HCEC 1CT (cell line): ENCODE data around the gene PSMC3IP.

Experiments
- DNase-seq: peaks from one replicate; pipeline ENCODE4 v3.0.0-alpha.2; 2017

Gene PSMC3IP

GRCh38 chr17:42584880-42585279 is 7.4 kb upstream of the PSMC3IP start:
- DNase-seq: no peak

GRCh38 chr17:42581744-42582270 is 4.3 kb upstream of the PSMC3IP start:
- no peak for DNase-seq

GRCh38 chr17:42579794-42580551 is 2.4 kb upstream of the PSMC3IP start:
- DNase-seq: no peak

GRCh38 chr17:42578282-42578869 is 847 bp upstream of the PSMC3IP start:
- DNase-seq: peak; percentile 57

GRCh38 chr17:42577140-42577531 is 393 bp downstream of the PSMC3IP start:
- DNase-seq: no peak

GRCh38 chr17:42574463-42574862 is 3.1 kb downstream of the PSMC3IP start:
- no peak for DNase-seq

- no peak for DNase-seq
Observed at GRCh38 chr17:42573095-42573494, 4.4 kb downstream of the PSMC3IP start.

GRCh38 chr17:42571435-42572225 is 5.9 kb downstream of the PSMC3IP start:
- no peak for DNase-seq

- no peak for DNase-seq
Observed at GRCh38 chr17:42568341-42569111, 9.0 kb downstream of the PSMC3IP start.

GRCh38 chr17:42566883-42567573 is 10.5 kb downstream of the PSMC3IP start, which contains the start of gene MLX:
Gene MLX, plus strand, starts transcription at chr17:42567100. Its CDS starts 25 bp downstream, at chr17:42567125.
- peak; percentile 86 for DNase-seq

- DNase-seq: no peak
Observed at GRCh38 chr17:42566215-42566882, 11.2 kb downstream of the PSMC3IP start.

GRCh38 chr17:42565523-42566214 is 11.9 kb downstream of the PSMC3IP start:
- DNase-seq: no peak

GRCh38 chr17:42564815-42565522 is 12.6 kb downstream of the PSMC3IP start:
- DNase-seq: no peak

GRCh38 chr17:42563950-42564349 is 13.6 kb downstream of the PSMC3IP start:
- DNase-seq: no peak

- DNase-seq: no peak
Observed at GRCh38 chr17:42563543-42563942, 14.0 kb downstream of the PSMC3IP start.

- no peak for DNase-seq
Observed at GRCh38 chr17:42563143-42563509, 14.4 kb downstream of the PSMC3IP start.

GRCh38 chr17:42562388-42563142 is 15.0 kb downstream of the PSMC3IP start:
- DNase-seq: no peak

- peak; percentile 95 for DNase-seq
Observed at GRCh38 chr17:42561897-42562387, 15.6 kb downstream of the PSMC3IP start, which contains the start of gene COASY. Gene COASY, plus strand, starts transcription at chr17:42562148. Its CDS starts 475 bp downstream, at chr17:42562623.

- no peak for DNase-seq
Observed at GRCh38 chr17:42560246-42560645, 17.3 kb downstream of the PSMC3IP start.
